OCI-LY1 (cell line): ENCODE measurements around the gene MYBPHL.

Experiments
- H2AFZ ChIP-seq: fragments of 200-600 bp; sonication (generic), shearing (Covaris generic); 2 replicates; pipeline ENCODE4 v1.6.0; 2014; ENCODE audit warnings: antibody characterized with exemption, mild to moderate bottlenecking, low read length
- H3F3A ChIP-seq: fragments of 200-600 bp; sonication (generic), shearing (Covaris generic); 2 replicates; pipeline ENCODE4 v1.6.0; 2014; ENCODE audit warnings: mild to moderate bottlenecking, antibody characterized with exemption, low read length, moderate library complexity; ENCODE audit not compliant: insufficient read depth
- H3K27ac ChIP-seq: fragments of 200-600 bp; sonication (generic); 2 replicates; pipeline ENCODE4 v1.5.1; 2014; ENCODE audit warnings: low read length, mixed run types, mild to moderate bottlenecking, low read depth; ENCODE audit not compliant: poor library complexity, severe bottlenecking
- H3K27me3 ChIP-seq: fragments of 200-600 bp; sonication (generic); 2 replicates; pipeline ENCODE4 v1.6.0; 2014; ENCODE audit warnings: antibody characterized with exemption, mild to moderate bottlenecking, low read length, moderate library complexity; ENCODE audit not compliant: insufficient read depth
- H3K36me3 ChIP-seq: fragments of 200-600 bp; sonication (generic); 2 replicates; pipeline ENCODE4 v1.6.1; 2014; ENCODE audit warnings: mild to moderate bottlenecking, antibody characterized with exemption, low read length, moderate library complexity, mixed read lengths; ENCODE audit not compliant: insufficient read depth
- H3K4me1 ChIP-seq: fragments of 200-600 bp; sonication (generic); 2 replicates; pipeline ENCODE4 v1.5.1; 2014; ENCODE audit warnings: mild to moderate bottlenecking, low read length, moderate library complexity; ENCODE audit not compliant: insufficient read depth, severe bottlenecking
- H3K4me2 ChIP-seq: fragments of 200-600 bp; sonication (generic), shearing (Covaris generic); 2 replicates; pipeline ENCODE4 v1.6.1; 2014; ENCODE audit warnings: low read length
- H3K4me3 ChIP-seq: fragments of 200-600 bp; sonication (generic); 2 replicates; pipeline ENCODE4 v1.5.1; 2014; ENCODE audit warnings: low read length, low read depth, mild to moderate bottlenecking, mixed read lengths; ENCODE audit not compliant: poor library complexity, severe bottlenecking
- H3K79me2 ChIP-seq: fragments of 200-600 bp; shearing (Covaris generic); 2 replicates; pipeline ENCODE4 v1.6.1; 2016; ENCODE audit warnings: mixed run types, low read length, mixed read lengths; ENCODE audit not compliant: insufficient read depth
- H3K9ac ChIP-seq: fragments of 200-600 bp; sonication (generic), shearing (Covaris generic); 2 replicates; pipeline ENCODE4 v1.6.1; 2014; ENCODE audit warnings: mild to moderate bottlenecking, low read length, mixed read lengths
- H3K9me2 ChIP-seq: fragments of 200-600 bp; sonication (generic), shearing (Covaris generic); 2 replicates; pipeline ENCODE4 v1.6.1; 2014; ENCODE audit warnings: low read depth, mild to moderate bottlenecking, low read length, mixed read lengths
- H3K9me3 ChIP-seq: fragments of 200-600 bp; shearing (Covaris generic); 2 replicates; pipeline ENCODE4 v1.6.1; 2014; ENCODE audit warnings: low read length, mixed read lengths
- H4K20me1 ChIP-seq: fragments of 200-600 bp; sonication (generic), shearing (Covaris generic); 2 replicates; pipeline ENCODE4 v1.6.0; 2016; ENCODE audit warnings: mild to moderate bottlenecking, low read length; ENCODE audit not compliant: insufficient read depth
- EZH2 ChIP-seq: fragments of 200-600 bp; sonication (generic), shearing (Covaris generic); IDR thresholded peaks from 2 replicates; pipeline ENCODE4 v1.8.0; 2017; ENCODE audit warnings: borderline replicate concordance, mixed run types, mild to moderate bottlenecking, antibody characterized with exemption, low read length, moderate library complexity, mixed read lengths
- TF ChIP-seq, protein P1 (sequence below): fragments of 200-600 bp; sonication (generic), shearing (Covaris generic); IDR thresholded peaks from 2 replicates; pipeline ENCODE4 v1.5.1; 2017; ENCODE audit warnings: mild to moderate bottlenecking, antibody characterized with exemption, low read length, moderate library complexity, mixed read lengths

Gene MYBPHL

DNA sequence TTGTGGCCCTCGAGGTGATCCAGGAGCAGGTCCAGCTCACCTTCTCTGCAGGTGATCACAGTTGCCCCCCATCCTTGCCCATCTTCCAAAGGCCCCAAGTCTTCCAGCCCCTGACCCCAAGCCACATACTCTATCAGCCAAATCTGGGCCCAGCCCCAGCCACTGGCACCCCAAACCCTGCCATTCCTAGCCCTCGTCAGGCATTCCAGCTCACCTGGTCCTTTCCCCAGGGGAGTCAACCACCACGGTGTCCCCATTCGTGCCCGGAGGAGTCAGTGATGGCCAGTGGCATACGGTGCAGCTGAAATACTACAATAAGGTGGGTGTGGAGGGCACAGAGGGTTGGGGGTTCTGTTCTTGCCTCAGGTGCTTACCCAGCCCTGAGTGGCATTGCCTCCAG lies 45.2 kb downstream of the MYBPHL start:
- Histone ChIP-seq H3K36me3 (no peaks in the 10 kb centered on the region), H3K27ac (no peak overlapping the region), H4K20me1 (no peaks in the 10 kb centered on the region), H3K9ac (no peak overlapping the region), H3K27me3 (no peaks in the 10 kb centered on the region), H3K9me2 (no peaks in the 10 kb centered on the region), H3F3A (no peaks in the 10 kb centered on the region), H2AFZ (no peak overlapping the region), H3K4me2 (no peak overlapping the region), H3K79me2 (no peaks in the 10 kb centered on the region), H3K4me3 (no peak overlapping the region), H3K9me3 (no peaks in the 10 kb centered on the region), H3K4me1 (no peaks in the 10 kb centered on the region)
- TF ChIP-seq, protein P1, sequence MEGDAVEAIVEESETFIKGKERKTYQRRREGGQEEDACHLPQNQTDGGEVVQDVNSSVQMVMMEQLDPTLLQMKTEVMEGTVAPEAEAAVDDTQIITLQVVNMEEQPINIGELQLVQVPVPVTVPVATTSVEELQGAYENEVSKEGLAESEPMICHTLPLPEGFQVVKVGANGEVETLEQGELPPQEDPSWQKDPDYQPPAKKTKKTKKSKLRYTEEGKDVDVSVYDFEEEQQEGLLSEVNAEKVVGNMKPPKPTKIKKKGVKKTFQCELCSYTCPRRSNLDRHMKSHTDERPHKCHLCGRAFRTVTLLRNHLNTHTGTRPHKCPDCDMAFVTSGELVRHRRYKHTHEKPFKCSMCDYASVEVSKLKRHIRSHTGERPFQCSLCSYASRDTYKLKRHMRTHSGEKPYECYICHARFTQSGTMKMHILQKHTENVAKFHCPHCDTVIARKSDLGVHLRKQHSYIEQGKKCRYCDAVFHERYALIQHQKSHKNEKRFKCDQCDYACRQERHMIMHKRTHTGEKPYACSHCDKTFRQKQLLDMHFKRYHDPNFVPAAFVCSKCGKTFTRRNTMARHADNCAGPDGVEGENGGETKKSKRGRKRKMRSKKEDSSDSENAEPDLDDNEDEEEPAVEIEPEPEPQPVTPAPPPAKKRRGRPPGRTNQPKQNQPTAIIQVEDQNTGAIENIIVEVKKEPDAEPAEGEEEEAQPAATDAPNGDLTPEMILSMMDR = no peak
- TF ChIP-seq EZH2 = no peak

DNA sequence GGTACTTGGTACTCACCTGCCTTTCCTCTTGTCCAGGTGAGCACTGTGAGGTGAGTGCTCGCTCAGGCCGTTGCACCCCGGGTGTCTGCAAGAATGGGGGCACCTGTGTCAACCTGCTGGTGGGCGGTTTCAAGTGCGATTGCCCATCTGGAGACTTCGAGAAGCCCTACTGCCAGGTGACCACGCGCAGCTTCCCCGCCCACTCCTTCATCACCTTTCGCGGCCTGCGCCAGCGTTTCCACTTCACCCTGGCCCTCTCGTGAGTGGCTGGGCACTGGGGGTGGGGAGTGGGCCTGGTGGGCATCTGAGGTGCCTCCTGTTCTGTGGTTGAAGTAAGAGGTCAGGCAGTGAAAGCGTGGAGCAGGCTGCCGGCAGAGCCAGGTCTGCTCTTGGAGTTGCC lies 45.8 kb downstream of the MYBPHL start:
- Histone ChIP-seq H3F3A (no peaks in the 10 kb centered on the region), H3K79me2 (no peaks in the 10 kb centered on the region), H2AFZ (no peak overlapping the region), H3K4me1 (no peaks in the 10 kb centered on the region), H3K36me3 (no peaks in the 10 kb centered on the region), H3K27me3 (no peaks in the 10 kb centered on the region), H3K4me2 (no peak overlapping the region), H3K4me3 (no peak overlapping the region), H4K20me1 (no peaks in the 10 kb centered on the region), H3K9me3 (no peaks in the 10 kb centered on the region), H3K27ac (no peak overlapping the region), H3K9ac (no peak overlapping the region), H3K9me2 (no peaks in the 10 kb centered on the region)
- no peak for TF ChIP-seq EZH2
- TF ChIP-seq, protein P1 = no peak

DNA sequence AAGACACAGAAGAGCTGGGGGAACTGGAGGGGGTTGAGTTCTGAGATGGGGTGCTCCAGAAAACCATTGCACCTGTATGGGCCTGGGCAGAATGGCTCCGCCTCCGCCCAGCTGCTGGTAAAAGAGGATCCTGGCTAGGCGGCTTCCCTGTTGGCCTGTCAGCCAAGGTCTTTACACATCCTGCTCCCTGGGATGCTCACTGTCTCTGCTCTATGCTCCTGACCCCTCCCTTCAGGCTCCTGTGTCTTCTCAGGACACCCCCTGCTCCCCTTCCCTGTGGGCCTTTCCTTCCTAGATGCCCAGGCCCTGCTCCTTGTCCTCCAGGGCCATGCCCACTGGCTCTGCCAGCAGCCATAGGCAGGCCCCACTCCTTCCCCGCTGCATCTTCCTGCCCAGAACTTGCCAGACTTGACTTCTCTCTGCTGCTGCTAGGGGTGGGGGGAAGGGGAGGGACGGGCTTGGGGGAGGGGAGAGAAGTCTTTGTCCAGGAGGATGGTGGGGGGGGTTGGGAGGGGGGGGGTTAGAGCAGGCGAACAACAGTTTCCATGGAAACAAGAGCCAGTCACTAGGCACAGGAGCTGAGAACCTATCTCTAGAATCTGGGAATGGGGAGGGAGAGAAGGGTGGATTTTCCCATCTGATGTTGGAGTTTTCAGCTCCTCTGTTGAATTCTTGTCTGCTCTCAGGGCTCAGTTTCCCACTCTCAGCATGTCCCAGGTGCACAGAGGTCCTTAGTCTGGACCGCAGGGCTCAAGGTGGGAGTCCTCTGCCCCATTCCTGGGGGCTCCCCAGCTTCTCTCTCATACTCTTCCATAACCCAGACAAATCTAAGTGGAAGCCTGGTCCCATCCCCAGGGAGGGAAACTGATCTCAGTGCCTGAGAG lies 46.9 kb downstream of the MYBPHL start:
- no peak overlapping the region for H3K27ac ChIP-seq
- no peaks in the 10 kb centered on the region for H3K79me2 ChIP-seq
- no peaks in the 10 kb centered on the region for H3K9me2 ChIP-seq
- H3K4me1 ChIP-seq = no peaks in the 10 kb centered on the region
- no peaks in the 10 kb centered on the region for H4K20me1 ChIP-seq
- H2AFZ ChIP-seq = no peak overlapping the region
- H3K9me3 ChIP-seq = no peaks in the 10 kb centered on the region
- TF ChIP-seq, protein P1 = no peak
- no peak for TF ChIP-seq EZH2
- H3K27me3 ChIP-seq = no peaks in the 10 kb centered on the region
- H3K4me2 ChIP-seq = no peak overlapping the region
- H3K36me3 ChIP-seq = no peaks in the 10 kb centered on the region
- no peak overlapping the region for H3K9ac ChIP-seq
- no peak overlapping the region for H3K4me3 ChIP-seq
- H3F3A ChIP-seq = no peaks in the 10 kb centered on the region
